ENCODE data around the gene DDR2. TPM values are rescaled to one million over a fixed set of nuclear protein-coding genes. Genes with fewer than 3 reads are reported as not detected.

Gene DDR2
- total and polyA plus RNA-seq, 4 donors, result 2.3 to 55.7 (median 17.6) TPM

DNA sequence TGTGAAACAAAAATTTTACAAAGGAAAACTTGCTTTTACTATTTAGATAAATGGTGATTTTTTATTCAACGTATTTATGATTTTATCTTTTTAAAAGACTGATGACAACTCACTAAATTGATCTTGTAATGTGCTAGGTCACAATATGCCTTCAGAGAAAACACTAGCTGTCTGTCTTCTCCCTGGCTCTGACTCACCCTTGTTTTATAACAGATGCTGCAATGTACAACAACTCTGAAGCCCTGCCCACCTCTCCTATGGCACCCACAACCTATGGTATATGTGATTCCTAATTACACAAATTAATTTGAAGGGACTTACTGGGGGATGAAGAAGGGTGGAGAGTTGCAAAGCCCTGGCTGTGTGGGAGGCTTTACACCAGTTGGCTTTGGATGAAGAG, 133.5 kb downstream of the DDR2 start:
- TF ChIP-seq CTCF (IDR thresholded peaks at IDR 0.05; ENCODE audit: control extremely low read depth, extremely low read depth), result no peak
- no peak for ATAC-seq (ENCODE audit: insufficient read depth, low FRiP score)
- H3K9me3 ChIP-seq (ENCODE audit: control insufficient read depth in 4 of 4, insufficient read depth in 3 of 4, low read length in 3 of 4), result no peaks in the 10 kb centered on the region
- H3K4me3 ChIP-seq, result no peak overlapping the region
- H3K27me3 ChIP-seq (ENCODE audit: control insufficient read depth in 3 of 3, insufficient read depth in 3 of 3, low read length in 2 of 3), result no peaks in the 10 kb centered on the region
- peaks cover 4 to 13% (median 7%) of the 10 kb centered on the region in 4 donors for H3K36me3 ChIP-seq (ENCODE audit: control insufficient read depth in 4 of 4, insufficient read depth in 4 of 4, low read length in 4 of 4)
- H3K9ac ChIP-seq (ENCODE audit: insufficient read depth in 1 of 2, low read length in 2 of 2), result no peak overlapping the region
- 92 to 94% methylated on average over 1 of the region's 1 CpG for WGBS, 2 donors
- no peak overlapping the region for H3K27ac ChIP-seq (ENCODE audit: low read depth in 1 of 2, low read length in 1 of 2)
- H3K4me1 ChIP-seq (ENCODE audit: control insufficient read depth in 5 of 5, insufficient read depth in 5 of 5, low read length in 5 of 5), result no peaks in the 10 kb centered on the region
- no peak for DNase-seq

DNA sequence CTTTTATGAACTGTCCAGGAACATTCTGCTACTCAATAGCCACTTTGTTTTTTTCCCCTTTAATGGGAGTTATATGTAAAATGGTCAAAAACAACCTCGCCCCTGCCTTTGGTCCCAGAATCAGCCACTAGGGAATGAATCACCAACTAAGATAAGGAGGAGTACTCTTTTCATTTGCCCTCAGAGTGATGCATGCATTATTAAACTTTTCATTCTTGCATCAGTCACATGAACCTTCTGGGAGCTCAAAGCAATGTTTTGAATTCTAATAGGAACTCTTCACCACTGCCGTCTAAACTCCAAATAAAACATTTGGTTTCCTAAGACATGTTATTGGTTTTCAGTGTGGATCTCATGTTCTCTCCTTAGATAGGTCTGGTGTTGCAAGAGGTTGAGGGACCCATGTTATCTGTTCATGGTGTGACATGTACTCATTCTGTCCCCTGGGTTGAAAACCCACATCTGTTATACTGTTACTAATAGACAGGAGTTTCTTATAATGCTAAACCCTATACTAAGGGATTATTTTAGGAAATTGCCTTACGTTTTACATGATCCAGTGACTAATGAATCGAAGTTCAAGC, 140.4 kb downstream of the DDR2 start:
- no peak for TF ChIP-seq CTCF (IDR thresholded peaks at IDR 0.05; ENCODE audit: control extremely low read depth, extremely low read depth)
- Histone ChIP-seq H3K4me3 (no peak overlapping the region), H3K4me1 (ENCODE audit: control insufficient read depth in 5 of 5, insufficient read depth in 5 of 5, low read length in 5 of 5) (no peaks in the 10 kb centered on the region), H3K9ac (ENCODE audit: insufficient read depth in 1 of 2, low read length in 2 of 2) (no peak overlapping the region), H3K9me3 (ENCODE audit: control insufficient read depth in 4 of 4, insufficient read depth in 3 of 4, low read length in 3 of 4) (peaks cover 0 to 2% (median 0%) of the 10 kb centered on the region in 4 donors), H3K27ac (ENCODE audit: low read depth in 1 of 2, low read length in 1 of 2) (no peak overlapping the region), H3K27me3 (ENCODE audit: control insufficient read depth in 3 of 3, insufficient read depth in 3 of 3, low read length in 2 of 3) (no peaks in the 10 kb centered on the region), H3K36me3 (ENCODE audit: control insufficient read depth in 4 of 4, insufficient read depth in 4 of 4, low read length in 4 of 4) (peaks cover 2 to 23% (median 6%) of the 10 kb centered on the region in 4 donors)
- DNase-seq, result no peak
- WGBS, 2 donors, result 94 to 96% methylated on average over 4 of the region's 4 CpGs
- no peak for ATAC-seq (ENCODE audit: insufficient read depth, low FRiP score)

DNA sequence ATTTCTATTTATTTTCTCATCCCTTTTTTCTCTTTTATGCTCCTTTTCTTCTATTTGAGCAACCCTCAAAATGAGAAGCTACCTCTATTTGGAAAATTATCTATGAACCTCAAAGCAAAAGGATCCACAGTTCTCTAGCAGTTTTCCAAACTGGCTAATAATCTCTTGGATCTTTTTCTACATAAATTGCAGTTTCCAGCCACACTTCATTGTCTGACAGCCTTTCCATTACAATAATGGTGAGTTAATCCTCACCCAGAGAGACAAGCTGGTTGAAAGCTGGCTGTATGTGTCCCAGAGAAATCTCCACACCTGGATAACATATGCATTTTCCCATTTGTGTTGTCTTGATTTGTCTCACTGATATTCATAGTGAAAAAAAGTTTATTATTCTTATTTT, 141.7 kb downstream of the DDR2 start:
- Histone ChIP-seq H3K36me3 (ENCODE audit: control insufficient read depth in 4 of 4, insufficient read depth in 4 of 4, low read length in 4 of 4) (peaks cover 2 to 30% (median 10%) of the 10 kb centered on the region in 4 donors), H3K4me1 (ENCODE audit: control insufficient read depth in 5 of 5, insufficient read depth in 5 of 5, low read length in 5 of 5) (no peaks in the 10 kb centered on the region), H3K27me3 (ENCODE audit: control insufficient read depth in 3 of 3, insufficient read depth in 3 of 3, low read length in 2 of 3) (no peaks in the 10 kb centered on the region), H3K4me3 (no peak overlapping the region), H3K9ac (ENCODE audit: insufficient read depth in 1 of 2, low read length in 2 of 2) (no peak overlapping the region), H3K9me3 (ENCODE audit: control insufficient read depth in 4 of 4, insufficient read depth in 3 of 4, low read length in 3 of 4) (peaks cover 0 to 2% (median 0%) of the 10 kb centered on the region in 4 donors), H3K27ac (ENCODE audit: low read depth in 1 of 2, low read length in 1 of 2) (no peak overlapping the region)
- DNase-seq (no peak), ATAC-seq (ENCODE audit: insufficient read depth, low FRiP score) (no peak)
- no peak for TF ChIP-seq CTCF (IDR thresholded peaks at IDR 0.05; ENCODE audit: control extremely low read depth, extremely low read depth)

DNA sequence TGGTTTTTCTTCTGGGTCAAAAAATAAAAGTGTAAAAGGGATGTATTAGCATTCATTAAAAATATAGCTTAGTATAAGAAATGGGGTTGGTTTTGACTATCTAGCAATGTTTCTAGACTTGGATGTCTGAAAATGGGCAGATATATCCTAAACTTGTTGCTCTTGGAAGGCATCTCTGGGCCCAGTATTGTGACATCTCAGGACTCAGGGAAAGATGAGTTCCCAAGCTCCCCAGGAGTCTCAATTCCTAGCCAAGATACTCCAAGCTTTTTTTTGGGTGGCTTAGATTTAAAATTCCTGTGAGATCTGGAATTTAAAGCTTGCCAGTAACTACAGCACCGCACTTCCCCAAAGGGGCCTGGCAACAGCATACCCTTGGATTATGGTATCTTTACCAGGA, 146.8 kb downstream of the DDR2 start:
- Histone ChIP-seq H3K4me1 (ENCODE audit: control insufficient read depth in 5 of 5, insufficient read depth in 5 of 5, low read length in 5 of 5) (no peaks in the 10 kb centered on the region), H3K9ac (ENCODE audit: insufficient read depth in 1 of 2, low read length in 2 of 2) (no peak overlapping the region), H3K4me3 (no peak overlapping the region), H3K9me3 (ENCODE audit: control insufficient read depth in 4 of 4, insufficient read depth in 3 of 4, low read length in 3 of 4) (no peaks in the 10 kb centered on the region), H3K27ac (ENCODE audit: low read depth in 1 of 2, low read length in 1 of 2) (no peak overlapping the region), H3K27me3 (ENCODE audit: control insufficient read depth in 3 of 3, insufficient read depth in 3 of 3, low read length in 2 of 3) (no peaks in the 10 kb centered on the region), H3K36me3 (ENCODE audit: control insufficient read depth in 4 of 4, insufficient read depth in 4 of 4, low read length in 4 of 4) (peaks cover 0 to 26% (median 16%) of the 10 kb centered on the region in 4 donors)
- no peak for TF ChIP-seq CTCF (IDR thresholded peaks at IDR 0.05; ENCODE audit: control extremely low read depth, extremely low read depth)
- ATAC-seq (ENCODE audit: insufficient read depth, low FRiP score), result no peak
- WGBS, 2 donors, result 94 to 99% methylated on average over 1 of the region's 1 CpG
- DNase-seq, result no peak
